Neuronal stem cell (in vitro differentiated cells): ENCODE measurements around the gene CLASP1.
"Not testable (repeated sequence)": the region's sequence is repeated elsewhere in the genome, so short reads cannot be mapped to it uniquely, and the experiment has no call there.

Source experiments
- DNase-seq: peaks from one replicate; pipeline ENCODE4 v3.0.0-alpha.2; 2013; ENCODE audit warnings: low spot score
- H2AFZ ChIP-seq: one replicate; pipeline ENCODE4 v1.6.1; 2013; ENCODE audit warnings: mild to moderate bottlenecking, low read length, inconsistent platforms
- H2AK5ac ChIP-seq: 2 replicates; pipeline ENCODE4 v1.6.1; 2013; ENCODE audit warnings: low read depth, mild to moderate bottlenecking, inconsistent platforms, low read length, moderate library complexity, mixed read lengths
- H2BK120ac ChIP-seq: 2 replicates; pipeline ENCODE4 v1.6.1; 2013; ENCODE audit warnings: low read depth, mild to moderate bottlenecking, inconsistent platforms, low read length, moderate library complexity, mixed read lengths
- H2BK12ac ChIP-seq: one replicate; pipeline ENCODE4 v1.6.1; 2013; ENCODE audit warnings: low read length, inconsistent platforms
- H2BK15ac ChIP-seq: 2 replicates; pipeline ENCODE4 v1.6.1; 2013; ENCODE audit warnings: mild to moderate bottlenecking, low read length, inconsistent platforms, mixed read lengths
- H2BK5ac ChIP-seq: one replicate; pipeline ENCODE4 v1.6.1; 2013; ENCODE audit warnings: inconsistent platforms, mild to moderate bottlenecking, low read length, moderate library complexity
- H3K14ac ChIP-seq: one replicate; pipeline ENCODE4 v1.6.1; 2013; ENCODE audit warnings: low read length, inconsistent platforms
- H3K18ac ChIP-seq: 2 replicates; pipeline ENCODE4 v1.6.1; 2013; ENCODE audit warnings: low read length, inconsistent platforms
- H3K23ac ChIP-seq: 2 replicates; pipeline ENCODE4 v1.6.1; 2013; ENCODE audit warnings: low read depth, mild to moderate bottlenecking, mixed read lengths, low read length, inconsistent platforms; ENCODE audit not compliant: poor library complexity
- H3K27ac ChIP-seq: replicated peaks from 3 replicates; pipeline ENCODE4 v1.5.1; 2013; ENCODE audit warnings: low read length, inconsistent platforms
- H3K27me3 ChIP-seq, 3 experiments: 2 replicates each; pipeline ENCODE4 v1.6.1; 2013; ENCODE audit warnings: low read length in 3 of 3, mild to moderate bottlenecking in 2 of 3, inconsistent platforms in 1 of 3, low read depth in 1 of 3, mixed read lengths in 1 of 3, moderate library complexity in 1 of 3; ENCODE audit not compliant: control insufficient read depth in 3 of 3, insufficient read depth in 3 of 3
- H3K36me3 ChIP-seq, 2 donors: replicated peaks in 1 of 2; 2 replicates each; pipeline ENCODE4 v1.6.1; 2013; ENCODE audit warnings: low read length in 2 of 2; ENCODE audit not compliant: control insufficient read depth in 2 of 2, insufficient read depth in 2 of 2
- H3K4ac ChIP-seq: 2 replicates; pipeline ENCODE4 v1.6.1; 2013; ENCODE audit warnings: inconsistent platforms, mild to moderate bottlenecking, low read length, moderate library complexity
- H3K4me1 ChIP-seq, 2 donors: 1 replicate in 1 of 2; 2 replicates in 1 of 2; pipeline ENCODE4 v1.6.1; 2013; ENCODE audit warnings: low read length in 2 of 2, low read depth in 1 of 2; ENCODE audit not compliant: control insufficient read depth in 2 of 2, insufficient read depth in 1 of 2
- H3K4me2 ChIP-seq: one replicate; pipeline ENCODE4 v1.6.1; 2013; ENCODE audit warnings: mild to moderate bottlenecking, low read length, inconsistent platforms; ENCODE audit not compliant: insufficient read depth, poor library complexity, severe bottlenecking
- H3K4me3 ChIP-seq, 2 donors: 2 replicates each; pipeline ENCODE4 v1.5.1; 2013; ENCODE audit warnings: low read length in 2 of 2, mild to moderate bottlenecking in 2 of 2, inconsistent platforms in 1 of 2, moderate library complexity in 1 of 2
- H3K79me1 ChIP-seq: one replicate; pipeline ENCODE4 v1.6.1; 2013; ENCODE audit warnings: low read depth, mild to moderate bottlenecking, inconsistent platforms, low read length, moderate library complexity
- H3K9ac ChIP-seq: one replicate; pipeline ENCODE4 v1.6.1; 2013; ENCODE audit warnings: mild to moderate bottlenecking, low read depth, low read length, inconsistent platforms; ENCODE audit not compliant: poor library complexity
- H3K9me3 ChIP-seq, 2 donors: replicated peaks in 1 of 2; 2 replicates each; pipeline versions ENCODE3 to v1.6.1; 2013; ENCODE audit warnings: low read length in 2 of 2, mild to moderate bottlenecking in 2 of 2, inconsistent platforms in 1 of 2, low read depth in 1 of 2, mixed read lengths in 1 of 2, moderate library complexity in 1 of 2; ENCODE audit not compliant: control insufficient read depth in 2 of 2, insufficient read depth in 1 of 2
- H4K8ac ChIP-seq: one replicate; pipeline ENCODE4 v1.6.1; 2013; ENCODE audit warnings: low read depth, mild to moderate bottlenecking, inconsistent platforms, low read length, moderate library complexity
- H4K91ac ChIP-seq: one replicate; pipeline ENCODE4 v1.6.1; 2013; ENCODE audit warnings: low read length, low read depth, mild to moderate bottlenecking, inconsistent platforms; ENCODE audit not compliant: poor library complexity
- WGBS, 2 donors: extraction: QIAGEN DNeasy Blood & Tissue Kit; methylation state at CpG; one replicate each; pipeline ENCODE4 v1.1.7; 2013; ENCODE audit warnings: missing lambda C conversion rate in 2 of 2, mixed read lengths in 1 of 2; ENCODE audit not compliant: insufficient read length in 2 of 2, insufficient replicate concordance in 1 of 2; ENCODE audit errors: extremely low coverage in 2 of 2; 5-methylcytosine and 5-hydroxymethylcytosine counted together

Gene CLASP1

DNA sequence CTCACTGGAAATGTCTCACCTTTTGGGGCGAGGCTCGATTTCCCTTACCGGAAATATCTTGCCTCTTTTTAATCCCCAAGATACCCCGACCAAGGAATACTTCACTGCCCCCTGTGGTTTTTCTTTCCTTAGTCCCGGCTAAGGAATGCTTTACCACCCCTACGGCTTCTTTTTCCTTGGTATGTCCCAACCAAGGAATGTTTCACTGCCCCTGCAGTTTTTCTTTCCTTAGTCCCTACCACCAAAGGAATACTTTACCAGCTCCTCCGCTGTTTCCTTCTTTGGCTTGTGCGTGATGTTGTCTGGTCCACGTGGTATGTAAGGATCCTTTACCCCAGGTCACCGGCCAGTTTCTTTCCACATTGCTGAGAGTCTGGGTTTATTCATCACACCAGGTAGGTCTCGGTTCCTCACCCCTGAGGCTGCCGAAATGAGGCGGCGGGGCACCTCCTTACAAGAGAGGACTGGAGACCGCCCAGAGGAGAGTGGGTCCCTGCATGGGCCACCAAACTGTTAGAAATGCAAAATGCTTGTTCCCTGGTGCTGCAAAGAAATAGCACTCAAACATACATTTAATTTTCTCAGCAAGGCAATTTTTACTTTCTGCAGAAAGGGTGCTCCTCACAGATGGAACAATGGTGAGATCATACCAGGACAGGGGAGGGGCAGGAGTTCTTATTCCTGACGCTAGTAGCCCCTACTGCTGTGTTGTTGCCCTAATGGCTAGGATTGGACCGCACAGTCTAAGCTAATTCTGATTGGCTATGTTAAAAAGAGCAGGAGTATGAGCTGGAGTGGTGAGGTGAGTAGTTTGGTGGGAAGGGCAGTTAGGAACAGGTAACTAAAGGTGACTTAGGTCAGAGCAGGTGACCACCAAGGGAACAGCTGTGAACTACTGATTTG, 33.4 kb upstream of the CLASP1 start:
- no peak for DNase-seq
- Histone ChIP-seq H3K9ac (no peak overlapping the region), H2BK5ac (no peak overlapping the region), H3K36me3 (no peaks in the 10 kb centered on the region), H3K4ac (no peak overlapping the region), H3K79me1 (no peaks in the 10 kb centered on the region), H3K14ac (no peak overlapping the region), H3K27ac (no peak overlapping the region), H3K27me3 (no peaks in the 10 kb centered on the region), H2BK120ac (no peak overlapping the region), H4K91ac (no peak overlapping the region), H2AK5ac (no peak overlapping the region), H2AFZ (no peak overlapping the region), H3K18ac (no peak overlapping the region), H3K4me3 (no peak overlapping the region), H3K4me2 (no peak overlapping the region), H3K23ac (no peak overlapping the region), H4K8ac (no peak overlapping the region), H2BK12ac (no peak overlapping the region), H2BK15ac (no peak overlapping the region), H3K4me1 (no peaks in the 10 kb centered on the region), H3K9me3 (peaks cover 9 to 16% of the 10 kb centered on the region in 2 donors)
- no CpG with 5 or more reads among the region's 17 CpGs for WGBS, 2 donors

DNA sequence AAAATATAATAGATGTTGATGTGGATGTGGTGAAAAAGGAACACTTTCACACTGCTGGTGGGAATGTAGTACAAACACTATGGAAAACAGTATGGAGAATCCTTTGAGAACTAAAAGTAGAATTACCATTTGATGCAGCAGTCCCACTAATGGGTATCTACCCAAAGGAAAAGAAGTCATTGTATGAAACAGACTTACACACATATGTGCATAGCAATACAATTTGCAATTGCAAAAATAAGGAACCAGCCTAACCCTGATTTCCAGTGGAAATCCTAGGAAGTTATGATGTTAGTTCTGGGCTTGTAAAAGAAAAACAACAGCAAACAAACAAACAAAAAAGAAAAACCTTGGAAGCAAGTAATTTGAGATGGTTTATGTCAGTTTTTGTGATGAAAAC, 28.6 kb upstream of the CLASP1 start:
- Histone ChIP-seq H2BK12ac (no peak overlapping the region), H3K9me3 (peaks cover 9 to 19% of the 10 kb centered on the region in 2 donors), H3K79me1 (no peaks in the 10 kb centered on the region), H2AK5ac (no peak overlapping the region), H3K23ac (no peak overlapping the region), H3K4me1 (no peaks in the 10 kb centered on the region), H3K18ac (no peak overlapping the region), H2BK5ac (no peak overlapping the region), H4K91ac (no peak overlapping the region), H4K8ac (no peak overlapping the region), H2BK15ac (no peak overlapping the region), H3K4me2 (no peak overlapping the region), H3K4me3 (no peak overlapping the region), H2BK120ac (no peak overlapping the region), H3K4ac (no peak overlapping the region), H3K27ac (no peak overlapping the region), H3K36me3 (no peaks in the 10 kb centered on the region), H2AFZ (no peak overlapping the region), H3K27me3 (no peaks in the 10 kb centered on the region), H3K14ac (no peak overlapping the region), H3K9ac (no peak overlapping the region)
- DNase-seq = no peak

DNA sequence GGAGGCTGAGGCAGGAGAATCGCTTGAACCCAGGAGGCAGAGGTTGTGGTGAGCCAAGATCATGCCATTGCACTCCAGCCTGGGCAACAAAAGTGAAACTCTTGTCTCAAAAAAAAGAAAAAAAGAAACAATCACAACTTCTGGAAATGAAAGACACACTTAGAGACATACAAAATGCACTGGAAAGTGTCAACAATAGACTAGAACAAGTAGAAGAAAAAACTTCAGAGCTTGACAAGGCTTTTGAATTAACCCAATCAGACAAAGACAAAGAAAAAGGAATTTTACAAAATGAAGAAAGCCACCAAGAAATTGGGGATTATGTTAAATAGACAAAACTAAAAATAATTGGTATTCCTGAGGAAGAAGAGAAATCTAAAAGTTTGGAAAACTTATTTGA, 22.4 kb upstream of the CLASP1 start:
- not testable (repeated sequence) for H2AFZ ChIP-seq, H2BK5ac ChIP-seq, H3K79me1 ChIP-seq, H3K4me2 ChIP-seq, H3K4ac ChIP-seq, DNase-seq, H4K8ac ChIP-seq, H3K18ac ChIP-seq, H2AK5ac ChIP-seq, H2BK120ac ChIP-seq, H3K36me3 ChIP-seq, H3K4me3 ChIP-seq, H2BK12ac ChIP-seq, H3K9ac ChIP-seq, H3K27me3 ChIP-seq, H4K91ac ChIP-seq, H3K23ac ChIP-seq, H3K27ac ChIP-seq, H2BK15ac ChIP-seq, H3K14ac ChIP-seq, H3K4me1 ChIP-seq
- H3K9me3 ChIP-seq = peaks cover 15 to 32% of the 10 kb centered on the region in 2 donors
- WGBS, 2 donors = no CpG with 5 or more reads among the region's 1 CpG

DNA sequence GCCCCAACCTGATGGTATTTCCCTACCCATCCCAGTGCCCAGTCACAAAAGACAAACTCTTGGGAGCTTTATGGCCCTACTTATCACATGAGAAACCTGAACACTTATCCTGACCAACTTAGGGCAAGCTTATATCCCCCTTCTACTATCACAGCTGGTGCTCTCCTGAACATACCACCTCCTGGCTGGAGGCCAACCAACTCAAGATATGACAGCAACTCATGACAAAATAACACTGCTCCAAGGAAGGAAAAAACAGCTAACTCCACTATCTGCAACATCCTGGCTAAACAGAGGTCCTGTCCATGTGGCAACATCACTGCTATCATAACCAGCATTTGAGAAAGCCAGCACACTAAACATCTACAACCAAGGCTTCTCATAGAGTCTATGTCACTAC, 20.9 kb upstream of the CLASP1 start:
- Histone ChIP-seq H2BK12ac (no peak overlapping the region), H3K4me1 (no peaks in the 10 kb centered on the region), H3K27ac (no peak overlapping the region), H4K91ac (no peak overlapping the region), H3K14ac (no peak overlapping the region), H3K79me1 (no peaks in the 10 kb centered on the region), H2BK15ac (no peak overlapping the region), H3K36me3 (peaks cover 0 to 2% of the 10 kb centered on the region in 2 donors), H2AFZ (no peak overlapping the region), H3K9me3 (peaks cover 15 to 25% of the 10 kb centered on the region in 2 donors), H2AK5ac (no peak overlapping the region), H3K9ac (no peak overlapping the region), H3K18ac (no peak overlapping the region), H2BK120ac (no peak overlapping the region), H3K27me3 (no peaks in the 10 kb centered on the region), H2BK5ac (no peak overlapping the region), H3K4me3 (no peak overlapping the region), H3K4ac (no peak overlapping the region), H4K8ac (no peak overlapping the region), H3K4me2 (no peak overlapping the region), H3K23ac (no peak overlapping the region)
- DNase-seq = no peak
